Caki2 (cell line): ENCODE results near the gene ZC3HAV1. TPM values are rescaled to one million over a fixed set of nuclear protein-coding genes. Genes with fewer than 3 reads are reported as not detected.

ENCODE experiments used
- DNase-seq: peaks from one replicate; pipeline ENCODE4 v3.0.0-alpha.2; 2015; ENCODE audit warnings: low read depth
- in situ Hi-C: cut with HindIII; loops from 2 replicates; pipeline ENCODE4 v1.10.0; 2016; ENCODE audit warnings: low sequenced_read_pairs, low pct_unique_long_range_greater_than_20kb, mixed read lengths
- total RNA-seq: library from RNA; depleted of rRNA; stranded (reverse); fragments of >200 nt; shearing (Covaris generic); gene quantifications from 2 replicates; pipeline ENCODE4 v1.2.3, GENCODE V29; 2014; ENCODE audit warnings: low replicate concordance; rRNA removed

The ZC3HAV1 gene
- total RNA-seq, 1 experiment from 2014 or later: 32.6 TPM

GRCh38 chr7:138999414-138999813 lies 110.1 kb downstream of the ZC3HAV1 start:
- in situ Hi-C loops: no loop called here
- DNase-seq: no peak

Other genes starting within 250 kb of the ZC3HAV1 start
- gene KIAA1549, start 128.3 kb downstream of the ZC3HAV1 start, total RNA-seq: 0.58 and 1.6 TPM in 2 replicates
- gene ZC3HAV1L, start 73.7 kb downstream of the ZC3HAV1 start, total RNA-seq: 14.2 and 25.1 TPM in 2 replicates
- gene UBN2, start 121.5 kb upstream of the ZC3HAV1 start, total RNA-seq: 1.5 and 1.7 TPM in 2 replicates
- gene FMC1, start 231.6 kb upstream of the ZC3HAV1 start, total RNA-seq: 15.9 and 48.3 TPM in 2 replicates